Aorta (tissue), 5 donors: ENCODE results near the gene ELL2. TPM values are rescaled to one million over a fixed set of nuclear protein-coding genes. Genes with fewer than 3 reads are reported as not detected.

Experiments
- ATAC-seq: fragments of 200-7000 bp; cut with Tn5 transposase; one replicate; pipeline ENCODE4 v1.9.1; 2022; ENCODE audit warnings: moderate library complexity; ENCODE audit not compliant: low FRiP score
- DNase-seq, 2 donors: peaks; one replicate each; pipeline ENCODE4 v3.0.0-alpha.2; 2020
- H3K27ac ChIP-seq, 2 donors: one replicate each; pipeline ENCODE4 v1.5.1; 2013; ENCODE audit warnings: low read length in 2 of 2, mild to moderate bottlenecking in 2 of 2, moderate library complexity in 2 of 2, control low read depth in 1 of 2, inconsistent platforms in 1 of 2, low read depth in 1 of 2
- H3K27me3 ChIP-seq, 2 donors: one replicate each; pipeline ENCODE4 v1.6.1; 2013; ENCODE audit warnings: control low read depth in 1 of 2, low read length in 1 of 2, mild to moderate bottlenecking in 1 of 2, moderate library complexity in 1 of 2; ENCODE audit not compliant: insufficient read depth in 2 of 2, control insufficient read depth in 1 of 2
- H3K36me3 ChIP-seq, 2 donors: one replicate each; pipeline ENCODE4 v1.6.1; 2013; ENCODE audit warnings: control low read depth in 1 of 2, low read length in 1 of 2, mild to moderate bottlenecking in 1 of 2; ENCODE audit not compliant: insufficient read depth in 2 of 2, control insufficient read depth in 1 of 2
- H3K4me1 ChIP-seq, 2 donors: one replicate each; pipeline ENCODE4 v1.6.1; 2013; ENCODE audit warnings: low read length in 2 of 2, control low read depth in 1 of 2, mild to moderate bottlenecking in 1 of 2, moderate library complexity in 1 of 2; ENCODE audit not compliant: insufficient read depth in 2 of 2, control insufficient read depth in 1 of 2
- H3K4me3 ChIP-seq, 2 donors: one replicate each; pipeline ENCODE4 v1.5.1; 2013; ENCODE audit warnings: low read length in 2 of 2, control low read depth in 1 of 2, mild to moderate bottlenecking in 1 of 2
- H3K9me3 ChIP-seq: one replicate; pipeline ENCODE4 v1.6.1; 2013; ENCODE audit warnings: mild to moderate bottlenecking, low read length; ENCODE audit not compliant: control insufficient read depth
- WGBS, 2 donors: extraction: QIAGEN DNeasy Blood & Tissue Kit; methylation state at CpG; one replicate each; pipeline ENCODE4 v1.1.7; 2013; 5-methylcytosine and 5-hydroxymethylcytosine counted together
- intact Hi-C, 2 donors: fragments of 100-400 bp; cut with DNase I; formaldehyde crosslinking; loops; one replicate each; pipeline versions ENCODE4 v1.14.2 to v1.15.0; 2022
- polyA plus RNA-seq, 2 donors: library from polyadenylated mRNA; stranded (reverse); fragments of 200-250 nt; gene quantifications; one replicate each; pipeline ENCODE4 v1.2.3, GENCODE V29; 2013
- total RNA-seq, 2 donors: library from RNA; stranded (reverse); fragmentation: NEBNext Ultra II Directional; extraction: Animal tissue kit (Norgen Biotek cat#: 25700); gene quantifications; one replicate each; pipeline ENCODE4 v1.2.1, GENCODE V29; 2021
- donor health status: healthy with polysubstance abuse.
- donor health status: Bipolar disorder and iron deficiency.
- donor health status: DM: no; HTN: no; CAD: no.
- donor health status: DM: no; HTN: no; CAD: no.
- donor health status: DM: yes; HTN: yes; CAD: no.

ELL2 gene
- total and polyA plus RNA-seq, 4 donors = 36.6 to 207 (median 77.9) TPM

- Histone ChIP-seq H3K27me3 (no peaks in the 10 kb centered on the region), H3K4me1 (peaks cover 2 to 4% of the 10 kb centered on the region in 2 donors), H3K9me3 (no peaks in the 10 kb centered on the region), H3K27ac (peak overlapping the region; percentile 53 to 62), H3K36me3 (no peaks in the 10 kb centered on the region), H3K4me3 (no peak overlapping the region)
- ATAC-seq (no peak), DNase-seq (no peak)
- WGBS, 2 donors = 94 to 95% methylated on average over 5 of the region's 5 CpGs
- intact Hi-C loops = no loop called here
These were observed 25.4 kb upstream of the ELL2 start for GRCh38 chr5:95986937-95987520.

GRCh38 chr5:95986001-95986400, 24.4 kb upstream of the ELL2 start:
- Histone ChIP-seq H3K4me1 (peaks cover 2% of the 10 kb centered on the region in 2 donors), H3K27me3 (no peaks in the 10 kb centered on the region), H3K36me3 (no peaks in the 10 kb centered on the region), H3K9me3 (no peaks in the 10 kb centered on the region), H3K4me3 (peak overlapping the region in 1 of 2 donors; percentile 24), H3K27ac (peak overlapping the region in 1 of 2 donors; percentile 53)
- 12 to 17% methylated on average over 2 of the region's 2 CpGs for WGBS, 2 donors
- intact Hi-C loops = no loop called here
- no peak for DNase-seq
- no peak for ATAC-seq

DNA sequence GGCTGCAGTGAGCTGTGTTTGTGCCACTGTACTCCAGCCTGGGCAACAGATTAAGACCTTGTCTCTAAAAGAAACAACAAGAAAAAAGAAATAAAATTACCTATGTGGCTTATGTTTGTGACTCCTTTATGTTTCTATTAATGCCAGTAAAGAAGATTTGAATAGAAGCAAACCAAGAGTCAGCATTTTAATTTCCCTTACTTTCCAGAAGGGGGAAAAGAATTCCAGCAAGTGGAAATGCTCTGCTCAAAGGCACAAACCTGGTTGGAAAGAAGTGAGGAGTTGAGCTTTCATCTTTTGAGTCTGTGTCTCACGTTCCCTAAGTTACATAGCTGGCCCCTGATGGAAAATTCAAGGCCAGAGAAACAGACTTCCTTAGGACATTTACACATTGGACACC, 23.6 kb upstream of the ELL2 start:
- no peak overlapping the region for H3K4me3 ChIP-seq
- no peak for ATAC-seq
- WGBS, 2 donors = 20 to 21% methylated on average over 1 of the region's 1 CpG
- H3K27ac ChIP-seq = peak overlapping the region; percentile 57 to 67
- no peaks in the 10 kb centered on the region for H3K27me3 ChIP-seq
- H3K4me1 ChIP-seq = peaks cover 2% of the 10 kb centered on the region in 2 donors
- intact Hi-C loops = no loop called here
- no peak for DNase-seq
- H3K36me3 ChIP-seq = no peaks in the 10 kb centered on the region
- H3K9me3 ChIP-seq = no peaks in the 10 kb centered on the region

DNA sequence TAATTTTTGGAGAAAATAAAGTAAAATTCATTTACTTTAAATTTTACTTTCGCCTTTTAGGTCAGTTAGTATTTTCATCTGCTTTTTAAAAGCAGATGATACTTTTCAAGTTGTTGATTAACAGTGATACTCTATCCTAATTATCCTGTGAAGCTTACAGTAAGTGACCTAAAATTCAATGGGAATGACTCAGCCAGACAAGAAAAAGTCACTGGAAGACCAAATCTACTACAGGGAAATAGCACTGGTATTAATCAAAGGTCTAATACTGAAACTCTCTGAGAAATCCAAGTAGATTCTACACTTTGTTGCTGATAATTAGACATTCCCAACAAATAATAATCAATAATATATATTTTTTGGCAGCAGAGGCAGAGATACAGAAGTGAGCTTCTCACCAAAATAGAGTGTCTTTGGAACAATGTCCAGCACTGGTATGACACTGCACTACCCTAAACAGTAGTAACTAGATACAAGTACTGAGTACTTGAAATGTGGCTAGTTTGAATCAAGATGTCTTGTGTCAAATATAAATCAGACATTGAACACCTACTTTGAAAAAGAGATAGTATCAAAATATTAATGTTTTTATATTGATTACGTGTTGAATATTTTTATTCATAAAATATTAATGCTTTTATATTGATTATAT, 22.8 kb upstream of the ELL2 start:
- no peak for DNase-seq
- intact Hi-C loops = no loop called here
- Histone ChIP-seq H3K27ac (no peak overlapping the region), H3K36me3 (no peaks in the 10 kb centered on the region), H3K4me1 (peaks cover 2% of the 10 kb centered on the region in 2 donors), H3K9me3 (no peaks in the 10 kb centered on the region), H3K27me3 (no peaks in the 10 kb centered on the region), H3K4me3 (no peak overlapping the region)
- ATAC-seq = no peak
- 96 to 100% methylated on average over 2 of the region's 2 CpGs for WGBS, 2 donors

DNA sequence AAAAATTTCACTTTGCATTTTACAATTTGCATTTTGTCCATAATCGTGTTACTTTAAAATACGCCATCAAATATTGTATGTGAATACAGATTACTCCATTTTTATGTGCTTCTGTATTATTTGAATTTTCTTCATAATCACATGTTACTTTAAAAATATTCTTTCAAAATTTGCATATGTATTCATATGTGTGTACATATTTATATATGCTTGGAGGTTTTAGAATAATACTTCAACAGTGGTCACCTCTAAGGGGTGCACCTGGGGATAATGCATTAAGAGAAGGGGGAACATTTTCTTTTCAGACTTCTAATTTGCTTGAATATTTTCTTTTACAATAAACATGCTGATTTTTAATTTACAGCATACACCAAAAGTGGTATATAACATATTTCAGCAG, 21.9 kb upstream of the ELL2 start:
- no peak for DNase-seq

DNA sequence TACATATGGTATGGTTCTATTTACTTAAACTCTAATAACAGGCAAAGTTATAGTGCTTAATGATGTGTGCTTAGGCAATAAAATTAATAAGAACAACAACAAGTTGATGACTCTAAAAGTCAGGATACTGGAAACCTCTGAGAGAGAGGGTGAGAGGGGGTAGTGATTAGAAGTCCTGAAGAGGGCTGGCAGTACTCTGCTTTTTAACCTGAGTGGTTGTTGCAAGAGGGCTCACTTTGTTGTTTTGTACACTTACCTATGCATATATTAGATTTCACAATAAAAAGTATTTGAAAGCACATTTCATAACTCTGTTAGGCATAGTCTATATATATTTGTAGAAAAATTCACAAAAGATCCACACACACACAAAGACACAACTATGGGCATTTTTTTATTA, 21.4 kb upstream of the ELL2 start:
- H3K4me1 ChIP-seq = peaks cover 0 to 2% of the 10 kb centered on the region in 2 donors
- no peak for DNase-seq
- H3K27ac ChIP-seq = no peak overlapping the region
- no peaks in the 10 kb centered on the region for H3K27me3 ChIP-seq
- no peaks in the 10 kb centered on the region for H3K9me3 ChIP-seq
- intact Hi-C loops = no loop called here
- no peak overlapping the region for H3K4me3 ChIP-seq
- no peak for ATAC-seq
- H3K36me3 ChIP-seq = no peaks in the 10 kb centered on the region

More for the DNA sequence above, 21.9 kb upstream of the ELL2 start:
- Histone ChIP-seq H3K9me3 (no peaks in the 10 kb centered on the region), H3K4me3 (no peak overlapping the region), H3K27ac (no peak overlapping the region), H3K36me3 (no peaks in the 10 kb centered on the region), H3K27me3 (no peaks in the 10 kb centered on the region), H3K4me1 (peaks cover 0 to 2% of the 10 kb centered on the region in 2 donors)
- ATAC-seq = no peak
- intact Hi-C loops = no loop called here
- 96 to 98% methylated on average over 2 of the region's 2 CpGs for WGBS, 2 donors

DNA sequence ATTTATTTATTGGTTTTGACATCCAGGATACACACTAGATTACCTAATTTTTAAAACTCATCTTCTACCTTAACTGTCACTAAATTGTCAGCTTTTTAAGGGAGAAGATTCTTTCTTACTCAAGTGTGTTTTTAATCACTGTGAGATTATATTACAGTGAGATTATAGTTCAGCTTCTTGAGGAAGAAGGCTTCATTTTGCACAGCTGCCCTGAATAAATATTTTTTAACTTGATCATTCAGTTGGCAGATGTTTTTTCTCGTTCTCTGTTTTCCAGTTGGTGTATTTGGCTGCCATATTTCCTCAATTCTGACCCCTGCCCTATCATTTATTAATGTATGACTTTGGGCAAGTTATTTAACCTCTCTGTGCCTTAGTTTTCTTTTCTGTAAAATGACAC, 15.0 kb upstream of the ELL2 start:
- H3K4me1 ChIP-seq = no peaks in the 10 kb centered on the region
- no peaks in the 10 kb centered on the region for H3K36me3 ChIP-seq
- no peak for ATAC-seq
- WGBS, 2 donors = 74 to 83% methylated on average over 1 of the region's 1 CpG
- peaks cover 1% of the 10 kb centered on the region for H3K9me3 ChIP-seq
- H3K27me3 ChIP-seq = no peaks in the 10 kb centered on the region
- H3K4me3 ChIP-seq = no peak overlapping the region
- intact Hi-C loops = no loop called here
- H3K27ac ChIP-seq = no peak overlapping the region
- DNase-seq = no peak

DNA sequence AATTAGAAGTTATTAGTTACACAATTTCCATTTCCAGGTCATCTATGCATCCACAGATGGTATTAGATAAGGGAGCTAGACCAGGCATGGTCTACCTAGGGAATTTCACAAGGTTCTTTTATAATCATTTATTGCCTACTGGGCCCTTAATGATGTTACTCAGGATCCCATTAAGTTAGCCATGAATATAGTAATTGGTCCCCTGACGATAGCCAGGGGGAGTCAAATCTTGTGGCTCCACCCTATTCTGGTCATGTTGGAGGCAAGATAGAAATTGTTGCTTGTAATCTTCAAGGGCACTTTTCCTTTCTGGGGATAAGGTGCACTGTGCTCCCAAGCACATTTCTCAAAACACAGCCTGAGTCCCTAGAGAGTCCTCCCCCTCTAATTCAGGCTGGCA, 14.1 kb upstream of the ELL2 start:
- 95 to 100% methylated on average over 1 of the region's 1 CpG for WGBS, 2 donors
- Histone ChIP-seq H3K4me3 (no peak overlapping the region), H3K27me3 (no peaks in the 10 kb centered on the region), H3K27ac (no peak overlapping the region), H3K4me1 (no peaks in the 10 kb centered on the region), H3K9me3 (peaks cover 1% of the 10 kb centered on the region), H3K36me3 (no peaks in the 10 kb centered on the region)
- DNase-seq (no peak), ATAC-seq (no peak)
- intact Hi-C loops = no loop called here

DNA sequence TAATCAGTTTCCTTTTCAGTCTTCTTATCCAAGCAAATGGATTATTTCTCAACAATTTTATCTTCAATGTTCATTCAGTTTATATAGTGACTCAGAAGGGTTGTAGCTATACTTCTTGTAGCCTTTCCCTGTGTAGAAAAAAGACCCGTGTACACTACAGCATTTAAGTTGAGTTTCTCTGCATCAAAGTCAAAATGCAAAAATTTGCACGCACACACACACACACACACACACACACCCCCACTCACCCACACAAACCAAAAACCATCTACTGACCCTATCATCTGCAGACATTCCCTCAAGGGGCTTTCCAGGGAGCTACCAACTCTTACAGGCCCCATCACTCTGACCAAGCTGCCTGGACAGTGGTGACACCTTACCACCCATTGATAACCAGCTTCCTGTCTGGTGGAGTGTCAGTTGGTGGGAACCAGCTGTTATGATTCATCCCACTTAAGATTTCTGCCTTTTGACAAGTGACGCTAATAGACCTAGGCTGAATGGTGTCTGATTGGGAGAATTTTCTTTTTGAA, 12.2 kb upstream of the ELL2 start:
- WGBS, 2 donors = 72 to 75% methylated on average over 3 of the region's 3 CpGs
- no peak for DNase-seq
- H3K9me3 ChIP-seq = peaks cover 1% of the 10 kb centered on the region
- intact Hi-C loops = no loop called here
- ATAC-seq = no peak
- H3K27ac ChIP-seq = no peak overlapping the region
- H3K36me3 ChIP-seq = no peaks in the 10 kb centered on the region
- H3K27me3 ChIP-seq = no peaks in the 10 kb centered on the region
- H3K4me3 ChIP-seq = no peak overlapping the region
- no peaks in the 10 kb centered on the region for H3K4me1 ChIP-seq
